ENCODE data around the gene COL5A3.
"Not testable (repeated sequence)": the region's sequence is repeated elsewhere in the genome, so short reads cannot be mapped to it uniquely, and the experiment has no call there.

COL5A3 gene

DNA sequence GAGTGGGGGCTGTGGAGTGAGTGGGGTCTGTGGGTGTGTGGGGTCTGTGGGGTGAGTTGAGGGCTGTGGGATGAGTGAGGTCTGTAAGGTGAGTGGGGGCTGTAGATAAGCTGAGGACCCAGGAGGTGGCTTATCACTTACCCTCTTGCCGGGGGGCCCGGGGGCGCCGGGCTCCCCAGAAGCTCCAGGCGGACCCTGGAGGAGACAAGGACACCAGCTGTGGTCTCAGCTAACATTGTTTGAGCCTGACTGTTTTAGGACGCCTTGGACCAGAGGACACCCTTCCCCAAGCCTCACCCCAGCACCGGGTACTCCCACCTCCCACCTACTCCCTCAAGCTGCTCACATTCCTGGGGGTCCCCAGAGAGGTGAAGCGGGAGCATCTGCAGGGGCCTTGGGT lies 39.8 kb downstream of the COL5A3 start:
- no peak for DNase-seq

DNA sequence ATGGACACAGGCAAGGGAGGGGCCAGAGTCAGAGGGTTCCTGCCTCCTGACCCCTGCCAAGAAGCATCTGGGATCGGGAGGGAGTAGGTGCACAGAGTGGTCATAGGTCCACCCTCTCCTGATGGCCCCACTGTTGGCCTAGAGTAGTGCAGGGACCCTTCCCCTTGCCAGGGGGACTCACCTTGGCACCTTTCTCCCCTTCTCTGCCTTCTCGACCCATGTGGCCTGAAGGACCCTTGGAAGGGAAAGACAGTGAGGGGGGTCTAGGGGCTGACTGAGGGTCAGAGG lies 40.7 kb downstream of the COL5A3 start:
- DNase-seq: no peak

DNA sequence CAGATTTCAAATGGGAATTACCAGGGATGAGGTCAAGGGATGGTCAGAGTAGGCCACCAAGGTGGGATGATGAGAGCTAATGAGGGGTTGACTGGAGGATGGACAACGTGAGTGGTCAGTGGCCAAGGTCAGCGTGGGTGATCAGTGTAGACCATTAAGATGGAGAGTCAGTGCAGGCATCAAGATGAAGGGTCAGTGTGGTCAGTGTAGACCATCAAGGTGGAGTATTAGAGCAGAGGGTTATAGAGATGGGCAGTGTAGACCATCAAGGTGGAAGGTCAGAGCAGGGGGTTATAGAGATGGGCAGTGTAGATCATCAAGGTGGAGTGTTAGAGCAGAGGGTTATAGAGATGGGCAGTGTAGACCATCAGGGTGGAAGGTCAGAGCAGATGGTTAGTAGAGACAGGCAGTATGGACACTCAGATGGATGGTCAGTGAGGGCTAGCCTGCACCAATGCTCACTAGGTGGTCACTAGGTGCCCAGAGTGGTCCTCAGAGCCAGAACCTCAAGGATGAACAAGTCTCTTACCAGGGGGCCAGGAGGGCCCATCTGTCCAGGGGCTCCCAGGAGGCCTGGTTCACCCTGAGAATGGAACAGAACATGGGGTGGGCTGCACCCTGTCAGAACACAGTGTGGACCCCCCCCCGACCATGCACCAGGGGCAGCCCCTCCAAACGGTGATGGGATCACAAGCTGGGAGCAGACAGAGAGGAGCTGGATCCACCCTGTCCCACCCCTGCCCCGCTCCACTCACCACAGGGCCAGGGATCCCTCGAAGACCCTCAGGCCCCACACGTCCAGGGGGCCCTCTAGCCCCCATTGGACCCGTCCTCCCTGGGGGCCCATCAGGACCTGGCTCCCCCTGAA lies 41.2 kb downstream of the COL5A3 start:
- no peak for DNase-seq

GRCh38 chr19:9967326-9967725 lies 43.0 kb downstream of the COL5A3 start:
- DNase-seq: no peak

- no peak for DNase-seq
Measured at GRCh38 chr19:9966448-9966847, 43.9 kb downstream of the COL5A3 start.

GRCh38 chr19:9966024-9966423 lies 44.3 kb downstream of the COL5A3 start:
- DNase-seq: no peak

GRCh38 chr19:9962623-9963290 lies 47.5 kb downstream of the COL5A3 start:
- DNase-seq: no peak

GRCh38 chr19:9961103-9961502 lies 49.2 kb downstream of the COL5A3 start:
- DNase-seq: no peak

GRCh38 chr19:9958379-9958821 lies 51.9 kb downstream of the COL5A3 start:
- peak; percentile 93 for DNase-seq

DNA sequence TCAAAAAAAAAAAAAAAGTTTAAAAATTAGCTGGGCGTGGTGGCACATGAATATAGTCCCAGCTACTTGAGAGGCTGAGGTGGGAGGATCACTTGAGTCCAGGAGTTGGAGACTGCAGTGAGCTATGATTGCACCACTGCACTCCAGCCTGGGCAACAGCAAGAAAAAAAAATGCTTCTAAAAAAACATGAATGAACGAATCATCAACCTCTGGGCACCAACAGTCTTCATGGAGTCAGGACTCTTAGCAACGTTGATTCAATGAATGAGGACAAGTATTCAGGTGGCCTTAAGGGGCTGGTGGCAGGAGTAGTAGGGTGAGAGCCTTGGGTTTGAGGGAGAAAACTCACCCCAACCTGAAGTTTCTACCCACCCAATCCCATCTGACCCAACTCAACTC lies 53.3 kb downstream of the COL5A3 start:
- DNase-seq: peak; percentile 54

DNA sequence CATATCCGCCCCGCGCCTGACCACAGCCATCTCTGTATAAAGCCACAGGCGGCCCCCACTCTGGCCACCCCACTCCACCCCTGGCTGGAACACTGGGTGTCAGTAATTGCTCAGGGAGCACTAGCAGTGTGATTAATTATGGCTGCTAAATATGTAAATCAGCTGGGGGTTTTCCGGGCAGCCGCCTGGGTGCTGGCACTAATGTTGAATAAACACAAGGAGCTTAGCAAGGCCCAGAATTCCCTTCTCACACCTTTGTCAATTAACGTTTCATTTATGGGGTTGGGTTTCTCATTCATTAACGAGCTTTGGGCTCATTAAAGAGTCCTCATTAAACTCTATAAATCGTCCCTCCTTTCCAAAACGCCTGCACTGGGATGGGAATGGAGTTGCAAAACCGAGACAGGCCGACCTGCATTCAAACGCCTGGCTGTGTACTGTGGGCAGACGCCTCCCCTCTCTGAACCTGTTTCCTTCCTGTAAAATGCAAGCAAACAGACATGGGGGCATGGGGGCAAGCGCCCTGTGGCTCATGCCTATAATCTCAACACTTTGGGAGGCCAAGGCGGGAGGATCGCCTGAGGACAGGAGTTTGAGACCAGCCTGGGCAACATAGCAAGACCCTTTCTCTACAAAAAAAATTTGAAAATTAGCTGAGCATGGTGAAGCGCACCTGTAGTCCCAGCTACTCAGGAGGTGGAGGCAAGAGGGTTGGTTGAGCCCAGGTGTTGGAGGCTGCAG lies 56.3 kb downstream of the COL5A3 start:
- no peak for DNase-seq

- DNase-seq: no peak
Measured at GRCh38 chr19:9952276-9952675, 58.0 kb downstream of the COL5A3 start.

- no peak for DNase-seq
Measured at GRCh38 chr19:9947441-9947840, 62.9 kb downstream of the COL5A3 start.

GRCh38 chr19:9946528-9947125 lies 63.7 kb downstream of the COL5A3 start:
- DNase-seq: not testable (repeated sequence)

GRCh38 chr19:9945319-9945966 lies 64.9 kb downstream of the COL5A3 start:
- peak; percentile 100 for DNase-seq

DNA sequence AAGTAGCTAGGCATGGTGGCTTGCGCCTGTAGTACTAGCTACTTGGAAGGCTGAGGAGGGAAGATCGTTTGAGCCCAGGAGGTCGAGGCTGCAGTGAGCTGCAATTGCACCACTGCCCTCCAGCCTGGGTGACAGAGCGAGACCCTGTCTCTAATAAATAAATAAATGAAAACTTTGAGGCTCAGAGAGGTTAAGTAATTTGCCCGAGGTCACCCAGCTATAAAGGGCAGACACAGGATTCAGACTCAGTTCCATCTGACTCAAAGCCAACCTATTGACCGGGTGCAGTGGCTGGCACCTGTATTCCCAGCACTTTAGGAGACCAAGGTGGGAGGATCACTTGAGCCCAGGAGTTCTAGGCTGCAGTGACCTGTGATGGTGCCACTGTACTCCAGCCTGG lies 66.6 kb downstream of the COL5A3 start:
- DNase-seq: no peak

DNA sequence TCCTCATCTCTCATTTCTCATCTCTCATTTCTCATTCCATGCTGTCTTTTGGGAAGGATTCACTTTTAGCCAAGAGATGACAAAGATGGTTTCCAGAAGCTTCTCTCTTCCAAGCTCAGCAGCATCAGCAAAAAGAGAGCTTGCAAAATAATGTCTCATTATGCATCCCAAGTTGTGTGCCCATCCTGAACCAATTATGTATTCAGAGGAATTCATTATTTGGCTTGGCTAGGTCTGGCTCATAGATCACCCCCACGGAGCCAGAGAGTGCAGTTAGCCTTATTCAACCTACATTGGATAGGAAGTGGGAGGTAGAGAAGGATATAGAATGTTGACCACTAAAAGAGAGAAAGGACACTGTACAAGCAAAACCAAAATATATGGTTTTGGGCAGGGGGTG lies 68.6 kb downstream of the COL5A3 start:
- DNase-seq: peak; percentile 59

DNA sequence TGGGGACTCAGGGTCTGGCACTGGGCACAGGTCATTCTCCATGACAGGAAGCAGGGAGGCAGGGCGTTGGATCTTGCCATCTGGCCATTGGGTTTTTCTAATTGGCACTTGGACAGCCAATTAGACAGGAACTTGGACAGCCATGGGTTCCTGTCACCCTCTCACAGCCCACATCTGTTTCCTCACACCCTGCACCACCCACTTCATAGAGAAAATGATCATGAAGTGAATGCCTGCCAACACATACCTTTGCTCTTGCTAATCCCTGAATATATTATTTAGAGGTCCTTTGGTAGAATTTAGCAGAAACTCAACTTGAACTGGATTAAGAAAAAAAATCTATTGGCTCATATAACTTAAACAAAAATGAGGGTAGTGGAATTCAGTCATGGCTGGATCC lies 69.1 kb downstream of the COL5A3 start:
- peak; percentile 64 for DNase-seq

GRCh38 chr19:9940778-9941177 lies 69.5 kb downstream of the COL5A3 start:
- no peak for DNase-seq

- DNase-seq: peak; percentile 49
Measured at GRCh38 chr19:9939301-9939913, 70.9 kb downstream of the COL5A3 start.

GRCh38 chr19:9937001-9937411 lies 73.3 kb downstream of the COL5A3 start:
- no peak for DNase-seq
